ENCODE results near the gene PIK3CG. TPM values are rescaled to one million over a fixed set of nuclear protein-coding genes. Genes with fewer than 3 reads are reported as not detected.

The PIK3CG gene
- total RNA-seq, 1 donor from 2014 or later: not detected

DNA sequence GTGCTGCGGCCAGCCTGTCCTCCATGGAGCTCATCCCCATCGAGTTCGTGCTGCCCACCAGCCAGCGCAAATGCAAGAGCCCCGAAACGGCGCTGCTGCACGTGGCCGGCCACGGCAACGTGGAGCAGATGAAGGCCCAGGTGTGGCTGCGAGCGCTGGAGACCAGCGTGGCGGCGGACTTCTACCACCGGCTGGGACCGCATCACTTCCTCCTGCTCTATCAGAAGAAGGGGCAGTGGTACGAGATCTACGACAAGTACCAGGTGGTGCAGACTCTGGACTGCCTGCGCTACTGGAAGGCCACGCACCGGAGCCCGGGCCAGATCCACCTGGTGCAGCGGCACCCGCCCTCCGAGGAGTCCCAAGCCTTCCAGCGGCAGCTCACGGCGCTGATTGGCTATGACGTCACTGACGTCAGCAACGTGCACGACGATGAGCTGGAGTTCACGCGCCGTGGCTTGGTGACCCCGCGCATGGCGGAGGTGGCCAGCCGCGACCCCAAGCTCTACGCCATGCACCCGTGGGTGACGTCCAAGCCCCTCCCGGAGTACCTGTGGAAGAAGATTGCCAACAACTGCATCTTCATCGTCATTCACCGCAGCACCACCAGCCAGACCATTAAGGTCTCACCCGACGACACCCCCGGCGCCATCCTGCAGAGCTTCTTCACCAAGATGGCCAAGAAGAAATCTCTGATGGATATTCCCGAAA, 2.7 kb downstream of the PIK3CG start:
- no peak overlapping the region for H3K27ac Mint-ChIP-seq
- H3K4me1 Mint-ChIP-seq (ENCODE audit: low read depth): no peaks in the 10 kb centered on the region
- H3K36me3 Mint-ChIP-seq (ENCODE audit: insufficient read depth): no peaks in the 10 kb centered on the region
- TF ChIP-seq, protein P1, sequence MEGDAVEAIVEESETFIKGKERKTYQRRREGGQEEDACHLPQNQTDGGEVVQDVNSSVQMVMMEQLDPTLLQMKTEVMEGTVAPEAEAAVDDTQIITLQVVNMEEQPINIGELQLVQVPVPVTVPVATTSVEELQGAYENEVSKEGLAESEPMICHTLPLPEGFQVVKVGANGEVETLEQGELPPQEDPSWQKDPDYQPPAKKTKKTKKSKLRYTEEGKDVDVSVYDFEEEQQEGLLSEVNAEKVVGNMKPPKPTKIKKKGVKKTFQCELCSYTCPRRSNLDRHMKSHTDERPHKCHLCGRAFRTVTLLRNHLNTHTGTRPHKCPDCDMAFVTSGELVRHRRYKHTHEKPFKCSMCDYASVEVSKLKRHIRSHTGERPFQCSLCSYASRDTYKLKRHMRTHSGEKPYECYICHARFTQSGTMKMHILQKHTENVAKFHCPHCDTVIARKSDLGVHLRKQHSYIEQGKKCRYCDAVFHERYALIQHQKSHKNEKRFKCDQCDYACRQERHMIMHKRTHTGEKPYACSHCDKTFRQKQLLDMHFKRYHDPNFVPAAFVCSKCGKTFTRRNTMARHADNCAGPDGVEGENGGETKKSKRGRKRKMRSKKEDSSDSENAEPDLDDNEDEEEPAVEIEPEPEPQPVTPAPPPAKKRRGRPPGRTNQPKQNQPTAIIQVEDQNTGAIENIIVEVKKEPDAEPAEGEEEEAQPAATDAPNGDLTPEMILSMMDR (IDR thresholded peaks at IDR 0.05; ENCODE audit: unreplicated experiment): no peak
- H3K27me3 Mint-ChIP-seq: peaks cover 3% of the 10 kb centered on the region
- no peak for DNase-seq (ENCODE audit: low spot score, unreplicated experiment)
- no peaks in the 10 kb centered on the region for H3K9me3 Mint-ChIP-seq (ENCODE audit: low read depth)
- no peak overlapping the region for H3K4me3 Mint-ChIP-seq (ENCODE audit: low read depth)

GRCh38 chr7:106868364-106868763, 3.3 kb downstream of the PIK3CG start:
- Mint-ChIP-seq H3K4me1 (ENCODE audit: low read depth) (no peaks in the 10 kb centered on the region), H3K9me3 (ENCODE audit: low read depth) (no peaks in the 10 kb centered on the region), H3K27me3 (peaks cover 3% of the 10 kb centered on the region), H3K27ac (no peak overlapping the region), H3K4me3 (ENCODE audit: low read depth) (no peak overlapping the region), H3K36me3 (ENCODE audit: insufficient read depth) (no peaks in the 10 kb centered on the region)
- TF ChIP-seq, protein P1 (IDR thresholded peaks at IDR 0.05; ENCODE audit: unreplicated experiment): no peak
- DNase-seq (ENCODE audit: low spot score, unreplicated experiment): no peak

DNA sequence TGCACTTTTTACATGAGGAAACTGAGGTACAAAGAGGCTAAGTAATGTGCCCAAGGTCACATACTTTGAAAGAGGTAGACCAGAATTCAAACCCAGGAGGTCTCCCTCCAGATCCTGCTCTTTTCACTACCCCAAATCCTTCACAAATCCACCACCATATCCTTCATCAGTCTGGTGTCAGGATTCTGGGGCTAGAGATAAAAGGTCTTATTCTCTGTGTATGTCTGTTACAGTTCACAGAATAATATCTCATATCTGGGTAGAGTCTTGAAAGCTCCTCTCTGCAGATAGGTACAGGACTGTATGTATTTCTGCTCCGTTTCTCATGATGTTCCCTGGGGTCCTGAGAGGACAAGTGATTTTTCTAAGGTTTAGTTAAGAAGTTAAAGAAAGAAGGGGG, 4.9 kb downstream of the PIK3CG start:
- TF ChIP-seq, protein P1 (IDR thresholded peaks at IDR 0.05; ENCODE audit: unreplicated experiment): no peak
- peaks cover 3% of the 10 kb centered on the region for H3K27me3 Mint-ChIP-seq
- H3K27ac Mint-ChIP-seq: no peak overlapping the region
- H3K9me3 Mint-ChIP-seq (ENCODE audit: low read depth): no peaks in the 10 kb centered on the region
- H3K4me3 Mint-ChIP-seq (ENCODE audit: low read depth): no peak overlapping the region
- no peak for DNase-seq (ENCODE audit: low spot score, unreplicated experiment)
- H3K4me1 Mint-ChIP-seq (ENCODE audit: low read depth): no peaks in the 10 kb centered on the region
- H3K36me3 Mint-ChIP-seq (ENCODE audit: insufficient read depth): no peaks in the 10 kb centered on the region

DNA sequence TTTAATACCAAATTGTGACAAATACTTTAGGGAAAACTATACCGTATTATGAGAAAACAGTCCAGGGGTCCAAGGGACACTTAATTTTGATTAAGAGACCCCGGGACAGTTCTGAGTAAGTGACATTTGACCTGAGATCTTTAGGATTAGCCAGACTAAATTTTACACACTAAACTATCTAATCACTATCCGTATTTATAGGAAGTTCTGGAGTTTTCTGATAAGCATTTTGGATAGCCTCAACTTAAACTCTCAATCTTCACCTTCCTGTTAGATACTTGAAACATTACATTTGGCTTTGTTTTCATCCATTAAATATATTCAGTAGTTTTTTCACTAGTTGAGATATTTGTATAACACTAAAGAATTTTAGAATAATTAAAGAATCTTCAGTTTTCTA, 5.4 kb downstream of the PIK3CG start:
- TF ChIP-seq, protein P1 (IDR thresholded peaks at IDR 0.05; ENCODE audit: unreplicated experiment): no peak
- Mint-ChIP-seq H3K4me3 (ENCODE audit: low read depth) (no peak overlapping the region), H3K36me3 (ENCODE audit: insufficient read depth) (no peaks in the 10 kb centered on the region), H3K9me3 (ENCODE audit: low read depth) (peaks cover 2% of the 10 kb centered on the region), H3K4me1 (ENCODE audit: low read depth) (no peaks in the 10 kb centered on the region), H3K27ac (no peak overlapping the region), H3K27me3 (no peaks in the 10 kb centered on the region)
- no peak for DNase-seq (ENCODE audit: low spot score, unreplicated experiment)

DNA sequence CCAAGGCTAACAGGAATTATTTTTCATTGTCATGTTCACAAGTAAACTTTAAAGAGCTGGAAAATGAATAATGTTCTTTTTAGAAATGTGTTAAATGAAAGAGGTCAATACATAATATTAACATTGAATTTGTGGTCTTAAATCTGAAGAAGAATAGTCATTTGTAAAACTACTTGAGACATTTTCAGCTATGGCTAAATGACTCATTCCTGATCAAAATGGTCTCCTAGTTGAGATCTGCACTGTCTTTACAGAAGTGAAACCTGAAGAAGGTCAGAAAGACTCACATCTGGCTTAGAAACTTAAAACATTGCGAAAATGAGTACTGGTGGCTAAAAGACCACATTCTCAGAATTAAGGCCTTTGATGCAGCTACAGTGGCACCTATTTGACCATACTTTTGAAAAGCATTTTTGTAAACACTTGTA, 5.9 kb downstream of the PIK3CG start:
- Mint-ChIP-seq H3K9me3 (ENCODE audit: low read depth) (peaks cover 3% of the 10 kb centered on the region), H3K27ac (no peak overlapping the region), H3K4me3 (ENCODE audit: low read depth) (no peak overlapping the region), H3K4me1 (ENCODE audit: low read depth) (no peaks in the 10 kb centered on the region), H3K36me3 (ENCODE audit: insufficient read depth) (no peaks in the 10 kb centered on the region), H3K27me3 (no peaks in the 10 kb centered on the region)
- no peak for DNase-seq (ENCODE audit: low spot score, unreplicated experiment)
- TF ChIP-seq, protein P1 (IDR thresholded peaks at IDR 0.05; ENCODE audit: unreplicated experiment): no peak
